HG03354 (cell line): ENCODE data around the gene MRPL14.
A peak's percentile ranks its signal among the peaks of the same experiment; 100 is the strongest.
"Not testable (repeated sequence)": the region's sequence is repeated elsewhere in the genome, so short reads cannot be mapped to it uniquely, and the experiment has no call there.

Experiments used
- ATAC-seq: cut with Tn5 transposase; IDR thresholded peaks from one replicate; pipeline ENCODE4 v1.9.1; 2021; ENCODE audit warnings: mild to moderate bottlenecking; ENCODE audit not compliant: unreplicated experiment, poor library complexity, severe bottlenecking

The MRPL14 gene

DNA sequence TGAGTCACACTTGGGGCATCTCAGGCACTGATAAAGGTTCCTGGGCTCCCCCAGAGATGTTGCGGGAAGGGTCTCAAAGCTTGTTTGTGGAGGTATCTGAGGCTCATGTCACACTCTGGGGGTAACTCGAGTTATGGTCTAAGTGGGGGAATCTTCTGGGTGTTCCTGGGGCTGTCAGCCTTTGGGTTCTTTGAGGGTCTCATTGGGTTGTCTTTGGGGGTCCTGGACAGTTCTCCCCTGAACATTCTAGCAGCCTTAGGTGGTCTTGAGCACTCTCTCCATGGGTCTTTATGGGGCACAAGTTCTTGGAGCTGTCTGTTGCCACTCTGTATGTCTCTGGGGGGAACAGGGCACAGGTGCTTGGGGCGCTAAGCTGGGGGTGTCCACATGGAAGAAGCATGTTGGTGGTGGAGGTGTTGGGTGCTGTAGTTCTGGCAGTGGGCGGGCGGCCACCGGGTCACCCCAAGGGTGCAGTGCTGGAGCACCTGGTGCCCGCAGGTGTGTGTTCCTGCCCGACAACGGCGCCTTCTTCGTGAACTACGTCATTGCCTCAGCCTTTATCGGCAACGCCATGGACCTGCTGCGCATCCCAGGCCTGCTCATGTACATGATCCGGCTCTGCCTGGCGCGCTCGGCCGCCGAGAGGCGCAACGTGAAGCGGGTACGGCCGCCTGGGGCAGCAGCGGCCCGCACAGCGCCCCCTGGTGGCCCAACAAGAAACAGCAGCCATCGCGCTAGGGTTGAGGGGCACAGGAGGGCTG lies 24.3 kb upstream of the MRPL14 start:
- peak; percentile 80 for ATAC-seq

DNA sequence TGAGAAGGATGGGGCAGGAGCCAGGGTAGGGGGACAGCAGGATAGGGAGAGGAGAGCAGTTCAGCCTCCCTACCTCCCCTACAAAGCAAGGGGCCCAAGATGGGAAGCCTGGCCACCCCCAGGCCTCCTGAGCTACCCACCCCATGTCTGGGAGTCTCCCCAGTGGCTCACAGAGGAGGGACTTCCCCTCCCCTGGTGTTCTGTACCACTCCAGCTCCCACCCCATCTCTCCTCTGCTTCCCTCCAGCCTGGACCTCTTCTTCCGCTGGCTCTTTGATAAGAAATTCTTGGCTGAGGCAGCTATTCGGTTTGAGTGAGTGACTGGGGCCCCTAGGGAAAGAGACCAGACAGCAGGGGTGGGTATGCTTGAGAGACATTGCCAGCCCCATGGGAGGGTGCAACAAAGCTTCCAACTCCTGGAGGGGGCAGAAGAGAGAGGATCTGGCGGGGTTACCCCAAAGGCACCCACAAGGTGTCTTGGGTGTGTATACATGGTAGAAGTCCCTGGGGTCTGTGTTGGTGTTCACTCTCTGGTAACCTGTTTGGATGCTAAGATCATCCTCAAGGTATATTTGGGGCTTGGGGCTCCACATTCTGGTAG lies 23.2 kb upstream of the MRPL14 start:
- no peak for ATAC-seq

DNA sequence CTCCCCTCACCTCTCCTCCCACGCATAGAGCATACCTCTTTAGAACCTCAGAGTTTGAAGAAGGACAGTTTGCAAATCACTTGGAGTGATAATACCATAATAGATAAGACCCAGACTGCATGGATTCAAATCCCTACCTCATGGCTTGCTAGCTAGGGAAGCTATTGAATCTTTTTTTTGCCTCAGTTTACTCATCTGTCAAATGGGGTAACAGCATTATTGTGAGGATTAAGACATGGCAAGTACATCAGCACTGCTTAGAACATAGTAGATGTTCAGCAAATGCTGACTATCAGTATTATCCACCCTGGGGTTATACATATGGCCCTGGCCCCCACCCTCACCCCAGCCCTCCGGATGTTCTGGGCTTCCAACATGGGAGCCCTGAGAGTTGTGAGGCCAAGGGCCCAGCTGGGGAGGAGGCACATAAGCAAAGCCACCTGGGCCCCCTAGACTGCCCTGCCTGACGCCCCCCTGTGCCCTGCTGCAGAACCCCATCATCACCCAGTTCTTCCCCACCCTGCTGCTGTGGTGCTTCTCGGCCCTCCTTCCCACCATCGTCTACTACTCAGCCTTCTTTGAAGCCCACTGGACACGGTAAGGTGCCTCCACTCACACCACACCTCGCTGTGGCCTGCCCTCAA lies 22.2 kb upstream of the MRPL14 start:
- ATAC-seq = no peak

DNA sequence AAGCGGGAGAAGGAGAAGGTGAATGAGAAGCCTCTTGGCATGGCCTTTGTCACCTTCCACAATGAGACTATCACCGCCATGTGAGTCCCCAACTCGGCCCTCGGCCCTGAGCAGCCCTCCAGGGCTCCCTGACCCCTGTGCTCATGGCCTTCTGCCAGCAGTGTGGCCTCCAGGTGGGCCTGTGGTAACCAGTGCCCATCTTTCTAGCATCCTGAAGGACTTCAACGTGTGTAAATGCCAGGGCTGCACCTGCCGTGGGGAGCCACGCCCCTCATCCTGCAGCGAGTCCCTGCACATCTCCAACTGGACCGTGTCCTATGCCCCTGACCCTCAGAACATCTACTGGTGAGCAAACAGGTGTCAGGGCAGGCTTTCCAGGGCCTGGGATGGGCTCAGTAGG lies 21.1 kb upstream of the MRPL14 start:
- ATAC-seq = no peak

DNA sequence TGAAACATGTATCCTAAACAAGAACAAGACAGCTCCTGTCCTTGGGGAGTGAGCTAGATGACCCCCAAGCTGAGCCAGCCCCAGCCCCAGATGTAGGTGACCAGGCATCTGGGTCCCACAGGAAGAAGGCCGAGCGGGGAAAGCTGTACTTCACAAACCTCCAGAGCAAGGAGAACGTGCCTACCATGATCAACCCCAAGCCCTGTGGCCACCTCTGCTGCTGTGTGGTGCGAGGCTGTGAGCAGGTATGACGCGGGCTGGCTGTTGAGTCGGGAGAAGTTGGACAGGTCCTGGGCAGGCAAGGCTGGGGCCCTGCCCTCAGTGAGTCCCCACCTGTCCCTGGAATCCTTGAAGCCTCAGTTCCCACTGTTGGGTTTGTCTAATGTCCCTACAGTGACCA lies 20.0 kb upstream of the MRPL14 start:
- ATAC-seq = no peak

DNA sequence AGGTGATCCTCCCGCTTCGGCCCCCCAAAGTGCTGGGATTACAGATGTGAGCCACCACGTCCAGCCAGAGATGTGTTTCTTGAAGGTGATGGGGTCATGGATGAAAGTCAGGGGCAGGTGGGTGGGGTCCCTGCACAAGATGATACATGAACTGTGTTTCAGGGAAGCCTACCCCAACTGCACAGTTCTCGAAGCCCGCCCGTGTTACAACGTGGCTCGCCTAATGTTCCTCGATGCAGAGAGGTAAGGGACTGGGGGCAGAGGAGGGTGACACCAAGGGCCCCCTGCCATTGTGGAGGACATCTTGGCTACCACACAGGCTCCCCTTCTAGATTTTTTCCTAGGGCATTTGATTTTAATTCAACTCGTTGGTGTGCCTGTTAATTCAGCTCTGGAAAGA lies 19.4 kb upstream of the MRPL14 start:
- ATAC-seq = no peak

DNA sequence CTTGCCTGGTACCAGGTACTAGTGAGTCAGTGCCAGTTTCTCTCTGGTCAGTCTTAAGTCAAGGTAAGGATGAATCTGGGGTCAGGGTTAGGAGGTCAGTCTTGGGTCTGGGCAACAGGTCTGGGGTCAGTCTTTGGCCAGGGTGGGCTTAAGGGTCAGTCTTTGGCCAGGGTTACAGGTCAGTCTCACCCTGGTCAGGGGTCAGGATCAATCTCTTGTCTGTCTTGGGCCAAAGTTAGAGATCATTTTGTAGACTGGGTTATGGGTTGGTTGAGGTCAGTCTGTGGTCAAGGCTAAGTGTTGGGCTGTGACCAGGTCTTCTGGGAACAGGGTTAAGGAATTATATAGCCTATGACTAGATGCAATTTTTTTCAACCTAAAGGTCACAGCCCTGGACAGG lies 18.6 kb upstream of the MRPL14 start:
- no peak for ATAC-seq

DNA sequence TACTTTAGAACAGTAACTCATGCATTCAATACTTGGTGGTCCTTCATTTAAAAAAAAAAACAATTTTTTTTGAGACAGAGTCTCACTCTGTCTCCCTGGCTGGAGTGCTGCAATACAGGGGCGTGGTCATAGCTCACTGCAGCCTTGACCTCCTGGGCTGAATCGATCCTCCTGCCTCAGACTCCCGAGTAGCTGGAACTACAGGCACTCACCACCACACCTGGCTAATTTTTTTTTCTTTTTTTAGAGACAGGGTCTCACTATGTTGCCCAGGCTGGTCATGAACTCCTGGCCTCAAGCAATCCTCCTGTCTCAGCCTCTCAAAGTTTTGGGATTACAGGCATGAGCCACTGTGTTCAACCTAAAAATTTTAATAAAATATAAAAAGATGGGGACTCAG lies 17.3 kb upstream of the MRPL14 start:
- not testable (repeated sequence) for ATAC-seq

DNA sequence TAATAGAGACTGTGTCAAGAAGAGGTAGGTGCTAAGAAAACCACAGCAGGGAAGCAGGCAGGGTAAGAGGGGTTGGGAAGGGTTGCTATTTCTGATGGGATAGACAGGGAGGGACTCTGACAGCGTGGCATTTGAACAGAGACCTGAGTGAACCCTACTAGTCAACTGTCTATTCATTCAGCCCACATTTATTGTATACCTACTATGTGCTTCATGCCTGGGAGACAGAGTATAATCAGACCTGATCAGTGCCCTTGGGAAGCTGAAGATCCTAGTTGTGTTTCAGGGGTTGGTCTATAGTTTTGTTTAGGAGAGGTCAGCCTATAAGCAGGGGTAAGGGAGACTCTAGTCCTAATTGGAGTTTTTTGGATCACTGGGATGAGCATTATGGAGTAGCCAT lies 16.5 kb upstream of the MRPL14 start:
- ATAC-seq = no peak

DNA sequence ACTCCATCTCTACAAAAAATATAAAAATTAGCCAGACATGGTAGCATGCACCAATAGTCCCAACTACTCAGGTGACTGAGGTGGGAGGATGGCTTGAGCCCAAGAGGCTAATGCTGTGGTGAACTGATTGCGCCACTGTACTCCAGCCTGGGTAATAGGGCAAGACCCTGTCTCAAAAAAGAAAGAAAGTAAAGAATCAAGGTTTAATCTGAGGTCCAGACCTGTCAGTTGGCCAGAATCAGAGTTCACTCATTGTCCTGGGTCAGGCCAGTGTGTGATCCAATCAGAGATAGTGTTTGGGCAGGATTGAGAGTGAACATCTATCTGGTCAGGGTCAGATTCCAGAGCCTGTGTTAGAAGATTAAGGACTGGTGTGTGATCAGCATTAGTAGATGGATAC lies 15.6 kb upstream of the MRPL14 start:
- ATAC-seq = no peak

DNA sequence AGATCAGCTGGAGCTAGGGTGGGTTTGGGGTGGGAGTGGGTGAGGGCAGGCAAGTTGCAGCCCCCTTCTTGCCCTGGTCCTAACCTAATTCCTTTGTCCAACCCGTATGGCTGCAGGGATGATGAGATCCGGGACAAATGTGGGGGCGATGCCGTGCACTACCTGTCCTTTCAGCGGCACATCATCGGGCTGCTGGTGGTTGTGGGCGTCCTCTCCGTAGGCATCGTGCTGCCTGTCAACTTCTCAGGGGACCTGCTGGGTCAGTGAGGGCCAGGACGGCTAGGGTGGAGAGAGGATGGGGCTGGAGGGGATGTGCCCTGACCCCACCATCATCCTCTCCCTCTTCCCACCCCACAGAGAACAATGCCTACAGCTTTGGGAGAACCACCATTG lies 12.1 kb upstream of the MRPL14 start:
- ATAC-seq = no peak

DNA sequence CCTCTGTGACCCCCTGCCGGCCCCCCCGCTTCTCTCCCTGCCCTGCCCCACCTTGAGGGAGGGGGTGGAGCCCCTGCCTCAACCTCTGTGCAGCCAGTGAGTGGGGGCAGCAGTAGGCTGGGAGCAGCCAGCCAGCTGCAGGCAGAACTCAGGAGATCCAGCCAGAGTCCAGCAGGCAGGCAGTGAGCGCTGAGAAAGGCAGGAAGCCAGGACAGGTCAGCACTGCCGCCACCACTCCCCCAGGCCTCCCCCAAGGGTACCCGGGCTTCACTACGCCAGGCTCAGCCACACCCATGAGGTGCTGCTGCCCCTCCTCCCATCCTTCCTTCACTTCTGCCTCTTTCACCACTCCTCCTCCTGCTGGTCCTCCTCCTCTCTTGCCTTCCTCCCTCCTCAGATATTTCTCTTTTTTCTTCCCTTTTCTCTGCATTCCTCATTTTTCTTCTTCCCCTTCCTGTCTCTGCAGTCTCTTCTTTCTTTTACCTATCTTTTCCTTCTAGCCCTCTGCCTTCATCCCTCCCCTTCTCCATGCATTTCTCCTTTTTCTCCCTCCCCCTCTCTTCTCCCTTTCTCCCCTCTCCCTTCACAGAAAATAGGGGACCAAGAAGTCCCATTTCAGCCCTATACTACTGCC lies 11.6 kb upstream of the MRPL14 start:
- no peak for ATAC-seq

DNA sequence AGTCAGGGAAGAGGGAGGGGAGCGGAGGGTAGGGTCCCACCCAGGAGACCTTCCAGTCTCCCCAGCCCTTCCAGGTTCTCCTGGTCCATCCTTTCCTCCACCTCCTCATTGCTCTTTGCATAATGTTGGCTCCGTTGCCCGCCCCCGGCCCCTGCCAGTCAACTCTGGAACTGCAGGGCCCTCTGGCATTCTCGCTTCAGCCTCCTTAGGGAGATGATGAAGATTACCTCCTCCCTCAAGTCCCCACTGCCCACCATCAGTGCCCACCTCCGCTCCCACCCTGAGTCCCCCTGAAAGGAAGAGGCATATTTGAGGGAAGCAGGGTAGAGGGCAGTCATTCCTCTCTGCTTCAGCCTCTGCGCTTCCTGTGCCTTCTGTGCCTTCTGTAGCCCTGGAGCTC lies 8.6 kb upstream of the MRPL14 start:
- ATAC-seq = no peak

DNA sequence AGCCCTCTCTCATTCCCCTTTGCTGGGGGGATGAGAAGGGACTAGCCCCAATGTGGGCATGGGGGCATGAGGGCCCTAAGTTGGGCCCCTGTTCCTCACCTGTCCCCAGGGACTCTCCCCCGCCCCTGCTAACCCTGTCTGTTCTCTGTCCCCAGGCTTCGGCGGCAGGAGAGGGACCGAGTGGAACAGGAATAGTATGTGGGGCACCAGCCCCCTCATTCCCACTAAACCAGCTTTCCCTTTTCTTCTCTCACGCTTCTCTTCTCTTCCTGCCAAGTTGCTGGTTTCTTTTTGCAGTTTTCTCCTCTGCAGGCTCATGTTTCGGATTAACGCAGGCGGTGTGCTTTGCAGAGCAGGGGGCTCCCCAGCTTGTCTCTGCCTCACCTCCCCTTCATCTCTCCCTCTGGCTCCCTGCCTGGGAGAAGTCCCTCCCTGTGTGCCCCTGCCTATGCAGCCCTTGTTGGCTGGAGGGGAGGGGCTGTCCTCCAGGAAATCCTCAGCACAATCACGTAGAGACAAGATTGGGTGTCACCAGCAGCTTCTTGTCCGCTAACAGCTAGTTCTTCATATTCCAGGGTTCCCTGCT lies 8.0 kb upstream of the MRPL14 start:
- no peak for ATAC-seq

DNA sequence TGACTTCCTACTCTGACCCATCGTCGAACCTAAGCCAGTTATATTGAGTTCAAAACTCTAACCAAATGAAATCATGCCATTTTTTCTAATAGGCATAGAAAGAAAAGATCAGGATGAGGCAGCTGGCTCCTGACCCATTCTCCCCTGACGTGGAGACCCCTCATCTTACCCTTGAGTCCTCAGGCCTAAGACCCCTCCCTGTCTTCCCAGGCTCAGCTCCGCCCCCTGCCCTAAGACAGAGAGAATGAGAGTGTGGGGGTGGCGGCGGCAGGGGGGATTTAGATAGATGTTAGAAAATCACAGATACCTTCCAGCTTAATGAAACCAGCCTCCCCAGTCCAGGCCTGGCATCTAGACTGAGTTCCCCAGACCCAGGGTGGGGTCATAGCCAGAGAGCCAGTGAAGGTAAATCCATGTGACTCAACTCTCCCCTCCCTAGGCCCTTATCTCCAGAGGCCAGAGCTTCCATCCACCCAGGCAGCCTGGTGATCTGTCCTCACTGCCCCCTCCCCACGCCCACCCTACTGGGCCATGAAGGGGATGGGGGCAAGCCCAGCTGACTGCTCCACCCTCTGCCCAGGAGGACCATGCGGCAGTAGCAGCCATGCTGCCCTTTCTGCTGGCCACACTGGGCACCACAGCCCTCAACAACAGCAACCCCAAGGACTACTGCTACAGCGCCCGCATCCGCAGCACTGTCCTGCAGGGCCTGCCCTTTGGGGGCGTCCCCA lies 6.9 kb upstream of the MRPL14 start:
- no peak for ATAC-seq

DNA sequence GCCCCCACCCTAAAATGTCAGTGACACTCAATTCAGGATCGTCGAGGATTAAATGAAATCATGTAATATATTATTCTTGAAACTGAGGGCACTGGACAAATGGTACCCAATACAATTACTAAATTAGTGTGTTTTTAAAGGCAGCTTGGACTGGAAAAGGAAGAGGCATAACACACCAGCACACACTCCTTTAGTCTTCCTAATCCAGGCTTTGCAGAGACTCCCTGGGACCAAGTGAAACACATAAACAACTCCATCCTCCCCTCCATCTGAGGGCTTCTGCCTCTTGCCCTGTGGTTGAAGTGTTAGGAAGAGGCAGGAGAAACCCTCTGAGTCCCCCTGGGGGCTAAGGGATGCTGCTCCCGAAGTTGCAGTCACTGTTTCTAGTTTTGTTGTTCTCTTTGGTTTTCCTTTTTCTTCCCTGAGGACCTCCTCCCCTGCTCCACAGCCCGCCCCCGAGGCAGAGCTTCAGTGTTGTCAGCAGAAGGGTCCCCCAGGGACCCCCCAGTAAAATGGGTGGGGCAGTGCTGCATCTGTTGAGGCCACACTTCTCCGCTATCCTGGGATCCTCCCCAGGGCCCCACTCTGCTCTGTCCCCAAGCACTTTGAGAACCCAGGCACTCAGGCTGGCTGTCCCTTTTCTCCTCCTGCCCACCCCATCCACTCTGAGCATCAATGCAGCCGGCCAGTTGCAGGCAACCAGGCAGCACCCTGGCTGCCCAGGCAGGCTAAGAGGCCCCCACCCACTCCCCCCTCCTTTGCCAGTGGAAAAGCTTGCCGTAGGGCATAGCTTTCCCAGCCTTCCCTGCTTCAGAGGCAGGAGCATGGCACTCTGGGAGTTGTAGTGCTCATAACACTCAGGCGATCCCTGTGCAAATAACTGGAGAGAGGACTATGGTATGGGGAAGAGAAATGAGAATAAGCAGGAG lies 6.0 kb upstream of the MRPL14 start:
- no peak for ATAC-seq

DNA sequence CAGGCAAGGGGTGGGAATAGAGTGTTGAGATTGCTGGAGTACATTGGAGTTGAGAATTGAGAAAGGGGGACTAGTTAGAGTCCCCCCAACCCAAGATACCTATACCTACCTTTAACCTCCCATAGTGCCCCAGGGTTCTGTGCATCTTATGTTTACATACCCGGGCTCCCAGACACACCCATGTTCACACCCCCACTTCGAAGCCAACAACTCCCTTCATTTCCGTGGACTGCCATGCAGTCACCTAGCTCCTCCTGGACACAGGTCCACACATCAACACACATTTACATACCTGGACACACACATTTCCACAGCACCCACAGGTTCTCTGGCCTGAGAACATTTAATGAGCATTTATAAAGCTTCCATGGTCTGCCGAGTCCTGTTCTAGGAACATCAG lies 5.2 kb upstream of the MRPL14 start:
- ATAC-seq = no peak

DNA sequence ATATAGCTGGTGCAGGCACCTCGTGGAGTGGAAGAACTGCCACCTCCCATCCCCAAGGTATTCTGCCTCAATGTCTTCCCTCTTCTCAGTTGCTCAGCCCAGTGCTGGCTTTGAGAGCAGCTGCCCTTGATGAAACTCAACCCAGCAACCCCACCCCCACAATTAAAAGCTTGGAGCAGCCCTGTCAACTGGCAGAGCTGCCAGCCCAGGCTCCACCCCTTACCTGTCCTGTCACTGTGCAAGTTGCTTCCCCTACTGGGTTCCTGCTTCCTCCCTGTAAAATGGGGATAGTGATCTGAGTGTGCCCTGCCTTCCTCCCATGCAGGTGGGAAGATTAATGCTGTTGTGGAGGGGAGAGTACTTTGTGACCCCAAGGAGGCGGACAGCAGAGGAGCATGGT lies 4.6 kb upstream of the MRPL14 start:
- ATAC-seq = no peak

DNA sequence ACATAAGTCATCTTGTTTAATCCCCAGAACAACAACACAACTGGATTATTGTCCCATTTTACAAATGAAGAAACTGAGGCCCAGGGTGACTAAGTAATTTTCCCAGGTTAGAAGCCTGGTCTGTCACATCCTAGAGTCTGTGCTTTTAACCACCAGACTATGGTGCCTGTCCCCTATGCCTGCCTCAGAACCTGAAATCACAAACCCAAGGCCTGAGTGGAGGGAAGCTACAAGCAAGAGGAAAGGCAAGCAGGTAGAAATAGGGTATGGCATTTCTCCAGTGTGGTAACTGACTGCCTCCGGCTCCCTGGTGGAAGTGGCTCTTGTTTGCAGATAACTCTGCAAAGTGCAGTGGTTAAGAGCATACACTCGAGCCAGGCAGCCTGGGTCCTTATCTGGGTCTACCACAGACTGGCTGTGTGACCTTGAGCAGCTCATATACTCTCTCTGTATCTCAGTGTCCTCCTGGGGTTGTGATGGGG lies 2.6 kb upstream of the MRPL14 start:
- ATAC-seq = no peak
